ENCODE data around the gene EZH2. TPM values are rescaled to one million over a fixed set of nuclear protein-coding genes. Genes with fewer than 3 reads are reported as not detected.

The EZH2 gene
- polyA plus RNA-seq, 1 of the 3 experiments (the other 2 are of a cell fraction), result 30.6 TPM

DNA sequence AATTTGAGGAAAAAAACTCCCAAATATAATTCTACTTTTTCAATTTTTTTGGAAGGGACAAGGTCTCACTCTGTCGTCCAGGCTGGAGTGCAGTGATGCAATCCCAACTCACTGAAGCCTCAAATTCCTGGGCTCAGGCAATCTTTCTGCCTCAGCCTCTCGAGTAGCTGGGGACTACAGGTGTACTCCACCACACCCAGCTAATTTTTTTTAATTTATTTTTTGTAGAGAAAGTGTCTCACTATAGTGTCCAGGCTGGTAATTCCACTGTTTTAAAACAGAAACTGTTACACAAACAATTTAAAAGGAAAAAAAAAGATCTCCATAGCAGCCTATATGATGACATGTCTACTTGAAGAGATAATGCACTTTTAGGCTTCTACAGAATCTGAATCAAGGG is 25.6 kb downstream of the EZH2 start (continued):
- TF ChIP-seq, protein P1, sequence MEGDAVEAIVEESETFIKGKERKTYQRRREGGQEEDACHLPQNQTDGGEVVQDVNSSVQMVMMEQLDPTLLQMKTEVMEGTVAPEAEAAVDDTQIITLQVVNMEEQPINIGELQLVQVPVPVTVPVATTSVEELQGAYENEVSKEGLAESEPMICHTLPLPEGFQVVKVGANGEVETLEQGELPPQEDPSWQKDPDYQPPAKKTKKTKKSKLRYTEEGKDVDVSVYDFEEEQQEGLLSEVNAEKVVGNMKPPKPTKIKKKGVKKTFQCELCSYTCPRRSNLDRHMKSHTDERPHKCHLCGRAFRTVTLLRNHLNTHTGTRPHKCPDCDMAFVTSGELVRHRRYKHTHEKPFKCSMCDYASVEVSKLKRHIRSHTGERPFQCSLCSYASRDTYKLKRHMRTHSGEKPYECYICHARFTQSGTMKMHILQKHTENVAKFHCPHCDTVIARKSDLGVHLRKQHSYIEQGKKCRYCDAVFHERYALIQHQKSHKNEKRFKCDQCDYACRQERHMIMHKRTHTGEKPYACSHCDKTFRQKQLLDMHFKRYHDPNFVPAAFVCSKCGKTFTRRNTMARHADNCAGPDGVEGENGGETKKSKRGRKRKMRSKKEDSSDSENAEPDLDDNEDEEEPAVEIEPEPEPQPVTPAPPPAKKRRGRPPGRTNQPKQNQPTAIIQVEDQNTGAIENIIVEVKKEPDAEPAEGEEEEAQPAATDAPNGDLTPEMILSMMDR (IDR thresholded peaks at IDR 0.05), result no peak
- TF ChIP-seq SIN3A (IDR thresholded peaks at IDR 0.05; ENCODE audit: borderline replicate concordance, low read depth, low read length) (no peak), POLR2AphosphoS5 (IDR thresholded peaks at IDR 0.05; ENCODE audit: low read depth, low read length) (no peak), NRF1 (IDR thresholded peaks at IDR 0.05; ENCODE audit: low read depth, low read length) (no peak), GABPA (IDR thresholded peaks at IDR 0.05; ENCODE audit: low read depth) (no peak)

- H3K4me3 ChIP-seq (ENCODE audit: low read depth in 2 of 2, low read length in 1 of 2), result no peak overlapping the region
- CTCF ChIA-PET, result interaction anchor here (0.5 to 3.1 kb wide), 53 partner anchors 8 to 591 kb away, joined by 3 to 37 read pairs (median 4); partner anchors contain the start of genes CUL1 and EZH2
- 88% methylated on average over 5 of the region's 5 CpGs for WGBS (ENCODE audit: low lambda C conversion rate)
- H4K20me1 ChIP-seq (ENCODE audit: insufficient read depth), result peaks cover 81% of the 10 kb centered on the region
- H3F3A ChIP-seq (replicated peaks; ENCODE audit: insufficient read depth), result peaks cover 11% of the 10 kb centered on the region
- H3K9me3 ChIP-seq, result no peaks in the 10 kb centered on the region
- POLR2A ChIA-PET, result no interaction called here
- H2AFZ ChIP-seq (ENCODE audit: low read depth), result no peak overlapping the region
- H3K27me3 ChIP-seq (ENCODE audit: insufficient read depth), result no peaks in the 10 kb centered on the region
- H3K79me2 ChIP-seq (ENCODE audit: insufficient read depth), result peaks cover 99% of the 10 kb centered on the region
- no peaks in the 10 kb centered on the region for H3K36me3 ChIP-seq (replicated peaks in 1 of 2; ENCODE audit: control insufficient read depth in 1 of 2, insufficient read depth in 2 of 2, low read length in 1 of 2)
- H3K9ac ChIP-seq, result no peak overlapping the region
- no peaks in the 10 kb centered on the region for H3K9me2 ChIP-seq
- no peak for DNase-seq
- no peak overlapping the region for H3K4me2 ChIP-seq
- no peak overlapping the region; a peak in 1 of 4 replicates for H3K27ac ChIP-seq (ENCODE audit: low read depth in 2 of 2, low read length in 1 of 2)
- peaks cover 0 to 6% of the 10 kb centered on the region in 2 experiments; a peak in 2 of 4 replicates for H3K4me1 ChIP-seq (ENCODE audit: control insufficient read depth in 1 of 2, insufficient read depth in 2 of 2, low read depth in 1 of 2, low read length in 1 of 2)
- TF ChIP-seq RXRA (IDR thresholded peaks at IDR 0.05; ENCODE audit: borderline replicate concordance, low read depth), result no peak
- no peak for TF ChIP-seq MEF2A (IDR thresholded peaks at IDR 0.05; ENCODE audit: borderline replicate concordance, low read depth)
- TF ChIP-seq ELF1 (IDR thresholded peaks at IDR 0.05), result no peak
- no peak for TF ChIP-seq EP300 (IDR thresholded peaks at IDR 0.05; ENCODE audit: borderline replicate concordance in 1 of 2, low read depth in 1 of 2, low read length in 1 of 2)
- no peak for TF ChIP-seq FOSL2 (IDR thresholded peaks at IDR 0.05; ENCODE audit: borderline replicate concordance, low read depth)
- TF ChIP-seq GATA2 (CRISPR knock-in tag; IDR thresholded peaks at IDR 0.05), result no peak
- no peak for TF ChIP-seq SIN3A (IDR thresholded peaks at IDR 0.05; ENCODE audit: borderline replicate concordance, low read depth, low read length)
- no peak for TF ChIP-seq RAD21 (IDR thresholded peaks at IDR 0.05; ENCODE audit: low read length)
- TF ChIP-seq, protein P2, sequence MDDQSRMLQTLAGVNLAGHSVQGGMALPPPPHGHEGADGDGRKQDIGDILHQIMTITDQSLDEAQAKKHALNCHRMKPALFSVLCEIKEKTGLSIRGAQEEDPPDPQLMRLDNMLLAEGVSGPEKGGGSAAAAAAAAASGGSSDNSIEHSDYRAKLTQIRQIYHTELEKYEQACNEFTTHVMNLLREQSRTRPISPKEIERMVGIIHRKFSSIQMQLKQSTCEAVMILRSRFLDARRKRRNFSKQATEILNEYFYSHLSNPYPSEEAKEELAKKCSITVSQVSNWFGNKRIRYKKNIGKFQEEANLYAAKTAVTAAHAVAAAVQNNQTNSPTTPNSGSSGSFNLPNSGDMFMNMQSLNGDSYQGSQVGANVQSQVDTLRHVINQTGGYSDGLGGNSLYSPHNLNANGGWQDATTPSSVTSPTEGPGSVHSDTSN (IDR thresholded peaks at IDR 0.05), result no peak
- TF ChIP-seq, protein P3, sequence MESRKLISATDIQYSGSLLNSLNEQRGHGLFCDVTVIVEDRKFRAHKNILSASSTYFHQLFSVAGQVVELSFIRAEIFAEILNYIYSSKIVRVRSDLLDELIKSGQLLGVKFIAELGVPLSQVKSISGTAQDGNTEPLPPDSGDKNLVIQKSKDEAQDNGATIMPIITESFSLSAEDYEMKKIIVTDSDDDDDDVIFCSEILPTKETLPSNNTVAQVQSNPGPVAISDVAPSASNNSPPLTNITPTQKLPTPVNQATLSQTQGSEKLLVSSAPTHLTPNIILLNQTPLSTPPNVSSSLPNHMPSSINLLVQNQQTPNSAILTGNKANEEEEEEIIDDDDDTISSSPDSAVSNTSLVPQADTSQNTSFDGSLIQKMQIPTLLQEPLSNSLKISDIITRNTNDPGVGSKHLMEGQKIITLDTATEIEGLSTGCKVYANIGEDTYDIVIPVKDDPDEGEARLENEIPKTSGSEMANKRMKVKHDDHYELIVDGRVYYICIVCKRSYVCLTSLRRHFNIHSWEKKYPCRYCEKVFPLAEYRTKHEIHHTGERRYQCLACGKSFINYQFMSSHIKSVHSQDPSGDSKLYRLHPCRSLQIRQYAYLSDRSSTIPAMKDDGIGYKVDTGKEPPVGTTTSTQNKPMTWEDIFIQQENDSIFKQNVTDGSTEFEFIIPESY (IDR thresholded peaks at IDR 0.05; ENCODE audit: borderline replicate concordance, low read depth), result no peak
- TF ChIP-seq, protein P1 (IDR thresholded peaks at IDR 0.05), result no peak
- no peak for TF ChIP-seq YY1 (IDR thresholded peaks at IDR 0.05; ENCODE audit: low read depth)
These were observed 27.2 kb downstream of the EZH2 start for GRCh38 chr7:148856891-148857290.

Measured in SK-N-SH (cell line).